H1 (cell line): Measurements from ENCODE around the gene DDHD1.

ENCODE experiments used
- JUND ChIP-seq: IDR thresholded peaks from 2 replicates; pipeline ENCODE4 v1.6.1; 2011; ENCODE audit warnings: mild to moderate bottlenecking, improper control_type of control experiment, low read length
- NANOG ChIP-seq: IDR thresholded peaks from 2 replicates; pipeline ENCODE4 v1.6.1; 2011; ENCODE audit warnings: low read length, low read depth, mild to moderate bottlenecking, inconsistent platforms; ENCODE audit not compliant: insufficient read depth, poor library complexity, severe bottlenecking
- POLR2A ChIP-seq, 2 experiments: IDR thresholded peaks; 1 replicate in 1 of 2; 2 replicates in 1 of 2; pipeline ENCODE4 v1.6.1; 2011; ENCODE audit warnings: low read depth in 2 of 2, low read length in 2 of 2, mild to moderate bottlenecking in 2 of 2; ENCODE audit errors: control extremely low read depth in 1 of 2
- RAD21 ChIP-seq, 2 experiments: IDR thresholded peaks in 1 of 2; conservative IDR thresholded peaks in 1 of 2; 2 replicates each; pipeline ENCODE4 v1.6.1; 2011; ENCODE audit warnings: low read depth in 2 of 2, low read length in 2 of 2, improper control_type of control experiment in 1 of 2, inconsistent platforms in 1 of 2, mild to moderate bottlenecking in 1 of 2, moderate library complexity in 1 of 2
- SRF ChIP-seq: IDR thresholded peaks from 2 replicates; pipeline ENCODE4 v1.6.1; 2011; ENCODE audit warnings: mild to moderate bottlenecking, low read depth, low read length, moderate library complexity

DNA sequence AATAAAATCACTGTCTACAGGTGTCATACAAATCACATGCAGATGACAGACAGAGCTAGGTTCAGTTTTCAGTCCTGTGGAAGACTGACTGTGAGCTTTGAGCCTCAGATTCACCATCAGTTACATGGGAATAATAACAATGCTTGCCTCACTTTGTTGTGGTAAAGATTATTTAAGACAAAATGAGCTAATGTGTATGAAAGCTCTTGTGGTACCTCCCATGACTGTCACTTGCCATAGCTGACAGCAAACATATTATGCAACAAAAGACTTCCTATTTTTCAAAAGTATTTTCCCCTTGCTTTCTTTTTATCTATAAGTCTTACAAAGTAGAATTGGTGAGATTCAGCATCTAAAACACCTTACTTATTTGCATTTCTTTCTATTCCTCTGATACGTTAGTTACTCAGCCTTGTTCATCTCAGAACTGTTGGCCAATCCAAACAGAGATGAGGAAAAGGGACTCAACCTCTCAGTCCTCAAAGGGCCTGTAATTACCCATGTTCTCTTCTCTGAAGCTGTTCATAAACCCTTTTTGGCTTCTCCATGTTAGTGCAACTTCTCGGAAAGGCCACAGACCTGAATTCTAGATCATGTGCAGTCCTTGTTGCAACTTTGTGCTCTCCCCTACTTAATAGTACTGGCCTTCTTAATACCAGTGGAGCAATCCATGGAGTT lies 8.8 kb upstream of the DDHD1 start:
- TF ChIP-seq SRF (no peak), NANOG (no peak), RAD21 (IDR thresholded peaks at IDR 0.05 in 1 of 2, conservative IDR thresholded peaks at IDR 0.05 in 1 of 2; ENCODE audit: low read depth in 2 of 2, low read length in 2 of 2) (no peak), POLR2A (IDR thresholded peaks at IDR 0.05; ENCODE audit: control extremely low read depth in 1 of 2, low read depth in 2 of 2, low read length in 2 of 2) (no peak), JUND (no peak)
